GM23338 (cell line): ENCODE measurements around the gene C17orf50.

ENCODE experiments used
- CREB1 ChIP-seq: fragments of 250-450 bp; sonication (Bioruptor Pico); IDR thresholded peaks from 2 replicates; pipeline ENCODE4 v1.5.0; 2020; ENCODE audit warnings: low read depth, mild to moderate bottlenecking, moderate library complexity
- EZH2 ChIP-seq: fragments of 200-600 bp; sonication (generic); IDR thresholded peaks from one replicate; pipeline ENCODE4 v1.8.0; 2017; ENCODE audit warnings: antibody characterized with exemption, mild to moderate bottlenecking, low read depth; ENCODE audit not compliant: unreplicated experiment
- NANOG ChIP-seq: IDR thresholded peaks from 2 replicates; pipeline ENCODE4 v1.6.1; 2016; ENCODE audit warnings: antibody characterized with exemption, borderline replicate concordance
- POLR2AphosphoS5 ChIP-seq: IDR thresholded peaks from 2 replicates; pipeline ENCODE4 v1.6.1; 2016; ENCODE audit warnings: antibody characterized with exemption, low read depth
- TF ChIP-seq, protein P1 (sequence below): IDR thresholded peaks from 2 replicates; pipeline ENCODE4 v1.6.1; 2016; ENCODE audit warnings: antibody characterized with exemption
- TF ChIP-seq, protein P2 (sequence below), 2 experiments: fragments of 200-600 bp in 1 of 2; sonication (generic) in 1 of 2; conservative IDR thresholded peaks; 2 replicates each; pipeline versions ENCODE4 v1.5.1 to v1.6.1; 2016 to 2017; ENCODE audit warnings: antibody characterized with exemption in 2 of 2, low read depth in 2 of 2, mild to moderate bottlenecking in 2 of 2, moderate library complexity in 1 of 2
- TF ChIP-seq, protein P3 (sequence below): IDR thresholded peaks from one replicate; pipeline ENCODE4 v1.6.1; 2018; ENCODE audit warnings: antibody characterized with exemption; ENCODE audit not compliant: unreplicated experiment

DNA sequence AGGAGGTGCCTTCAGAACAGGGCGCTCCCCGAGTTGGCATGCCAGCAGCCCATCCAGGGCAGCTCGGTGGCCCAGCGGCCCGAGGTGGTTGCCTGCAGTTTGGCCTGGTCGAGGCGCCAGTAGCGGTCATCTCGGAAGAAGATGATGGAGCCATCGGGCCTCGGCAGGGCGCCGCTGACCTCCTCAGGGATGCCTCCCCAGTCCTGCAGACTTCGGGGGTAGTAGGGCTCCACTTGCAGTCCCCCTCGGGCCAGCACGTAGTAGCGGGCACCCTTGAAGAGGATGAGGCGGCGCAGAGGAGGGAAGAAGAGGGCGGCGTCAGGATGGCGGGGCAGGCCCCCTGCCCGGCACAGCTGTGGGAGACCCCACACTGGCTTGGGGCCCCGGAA lies 5.8 kb downstream of the C17orf50 start:
- no peak for TF ChIP-seq EZH2
- TF ChIP-seq, protein P1, sequence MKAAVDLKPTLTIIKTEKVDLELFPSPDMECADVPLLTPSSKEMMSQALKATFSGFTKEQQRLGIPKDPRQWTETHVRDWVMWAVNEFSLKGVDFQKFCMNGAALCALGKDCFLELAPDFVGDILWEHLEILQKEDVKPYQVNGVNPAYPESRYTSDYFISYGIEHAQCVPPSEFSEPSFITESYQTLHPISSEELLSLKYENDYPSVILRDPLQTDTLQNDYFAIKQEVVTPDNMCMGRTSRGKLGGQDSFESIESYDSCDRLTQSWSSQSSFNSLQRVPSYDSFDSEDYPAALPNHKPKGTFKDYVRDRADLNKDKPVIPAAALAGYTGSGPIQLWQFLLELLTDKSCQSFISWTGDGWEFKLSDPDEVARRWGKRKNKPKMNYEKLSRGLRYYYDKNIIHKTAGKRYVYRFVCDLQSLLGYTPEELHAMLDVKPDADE = no peak
- TF ChIP-seq, protein P2, sequence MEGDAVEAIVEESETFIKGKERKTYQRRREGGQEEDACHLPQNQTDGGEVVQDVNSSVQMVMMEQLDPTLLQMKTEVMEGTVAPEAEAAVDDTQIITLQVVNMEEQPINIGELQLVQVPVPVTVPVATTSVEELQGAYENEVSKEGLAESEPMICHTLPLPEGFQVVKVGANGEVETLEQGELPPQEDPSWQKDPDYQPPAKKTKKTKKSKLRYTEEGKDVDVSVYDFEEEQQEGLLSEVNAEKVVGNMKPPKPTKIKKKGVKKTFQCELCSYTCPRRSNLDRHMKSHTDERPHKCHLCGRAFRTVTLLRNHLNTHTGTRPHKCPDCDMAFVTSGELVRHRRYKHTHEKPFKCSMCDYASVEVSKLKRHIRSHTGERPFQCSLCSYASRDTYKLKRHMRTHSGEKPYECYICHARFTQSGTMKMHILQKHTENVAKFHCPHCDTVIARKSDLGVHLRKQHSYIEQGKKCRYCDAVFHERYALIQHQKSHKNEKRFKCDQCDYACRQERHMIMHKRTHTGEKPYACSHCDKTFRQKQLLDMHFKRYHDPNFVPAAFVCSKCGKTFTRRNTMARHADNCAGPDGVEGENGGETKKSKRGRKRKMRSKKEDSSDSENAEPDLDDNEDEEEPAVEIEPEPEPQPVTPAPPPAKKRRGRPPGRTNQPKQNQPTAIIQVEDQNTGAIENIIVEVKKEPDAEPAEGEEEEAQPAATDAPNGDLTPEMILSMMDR (conservative IDR thresholded peaks at IDR 0.05; ENCODE audit: low read depth in 2 of 2) = no peak
- no peak for TF ChIP-seq POLR2AphosphoS5
- no peak for TF ChIP-seq CREB1
- TF ChIP-seq, protein P3, sequence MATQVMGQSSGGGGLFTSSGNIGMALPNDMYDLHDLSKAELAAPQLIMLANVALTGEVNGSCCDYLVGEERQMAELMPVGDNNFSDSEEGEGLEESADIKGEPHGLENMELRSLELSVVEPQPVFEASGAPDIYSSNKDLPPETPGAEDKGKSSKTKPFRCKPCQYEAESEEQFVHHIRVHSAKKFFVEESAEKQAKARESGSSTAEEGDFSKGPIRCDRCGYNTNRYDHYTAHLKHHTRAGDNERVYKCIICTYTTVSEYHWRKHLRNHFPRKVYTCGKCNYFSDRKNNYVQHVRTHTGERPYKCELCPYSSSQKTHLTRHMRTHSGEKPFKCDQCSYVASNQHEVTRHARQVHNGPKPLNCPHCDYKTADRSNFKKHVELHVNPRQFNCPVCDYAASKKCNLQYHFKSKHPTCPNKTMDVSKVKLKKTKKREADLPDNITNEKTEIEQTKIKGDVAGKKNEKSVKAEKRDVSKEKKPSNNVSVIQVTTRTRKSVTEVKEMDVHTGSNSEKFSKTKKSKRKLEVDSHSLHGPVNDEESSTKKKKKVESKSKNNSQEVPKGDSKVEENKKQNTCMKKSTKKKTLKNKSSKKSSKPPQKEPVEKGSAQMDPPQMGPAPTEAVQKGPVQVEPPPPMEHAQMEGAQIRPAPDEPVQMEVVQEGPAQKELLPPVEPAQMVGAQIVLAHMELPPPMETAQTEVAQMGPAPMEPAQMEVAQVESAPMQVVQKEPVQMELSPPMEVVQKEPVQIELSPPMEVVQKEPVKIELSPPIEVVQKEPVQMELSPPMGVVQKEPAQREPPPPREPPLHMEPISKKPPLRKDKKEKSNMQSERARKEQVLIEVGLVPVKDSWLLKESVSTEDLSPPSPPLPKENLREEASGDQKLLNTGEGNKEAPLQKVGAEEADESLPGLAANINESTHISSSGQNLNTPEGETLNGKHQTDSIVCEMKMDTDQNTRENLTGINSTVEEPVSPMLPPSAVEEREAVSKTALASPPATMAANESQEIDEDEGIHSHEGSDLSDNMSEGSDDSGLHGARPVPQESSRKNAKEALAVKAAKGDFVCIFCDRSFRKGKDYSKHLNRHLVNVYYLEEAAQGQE = no peak
- TF ChIP-seq NANOG = no peak
